HPDE6-E6E7 (cell line): ENCODE results near the gene RENBP.

ENCODE experiments used
- DNase-seq: peaks from one replicate; pipeline ENCODE4 v3.0.0; 2011; ENCODE audit warnings: missing footprints; ENCODE audit errors: extremely low spot score

RENBP gene

DNA sequence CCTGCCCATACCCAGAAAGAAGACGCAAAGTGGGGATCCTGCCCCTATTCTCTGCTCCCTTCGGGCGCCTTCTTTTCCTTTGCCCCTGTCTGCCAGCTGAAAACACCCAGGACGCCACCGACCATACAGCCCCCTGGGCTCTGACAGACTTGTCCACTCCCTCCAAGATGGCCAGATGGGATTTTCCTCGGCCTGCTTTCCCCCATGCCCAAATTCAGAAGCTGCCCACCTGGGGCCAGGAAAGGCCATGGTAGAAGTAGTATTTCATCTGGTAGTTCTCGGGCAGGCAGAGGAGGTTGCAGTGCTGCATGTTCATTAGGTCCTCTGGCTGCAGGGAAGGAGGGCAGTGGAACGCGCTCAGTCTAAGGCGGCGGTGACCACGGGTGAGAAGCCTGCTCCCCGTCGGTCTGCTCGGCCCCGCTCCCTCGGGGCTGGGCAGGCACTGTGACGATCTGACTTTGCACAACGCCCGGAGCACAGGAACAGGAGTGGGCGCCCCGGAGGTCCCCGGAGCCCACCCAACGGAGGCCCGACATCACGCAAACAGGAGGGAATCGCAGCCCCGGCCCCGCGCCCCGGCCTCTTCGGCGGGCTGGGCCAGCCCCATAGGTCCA lies 10.2 kb downstream of the RENBP start:
- DNase-seq: no peak

DNA sequence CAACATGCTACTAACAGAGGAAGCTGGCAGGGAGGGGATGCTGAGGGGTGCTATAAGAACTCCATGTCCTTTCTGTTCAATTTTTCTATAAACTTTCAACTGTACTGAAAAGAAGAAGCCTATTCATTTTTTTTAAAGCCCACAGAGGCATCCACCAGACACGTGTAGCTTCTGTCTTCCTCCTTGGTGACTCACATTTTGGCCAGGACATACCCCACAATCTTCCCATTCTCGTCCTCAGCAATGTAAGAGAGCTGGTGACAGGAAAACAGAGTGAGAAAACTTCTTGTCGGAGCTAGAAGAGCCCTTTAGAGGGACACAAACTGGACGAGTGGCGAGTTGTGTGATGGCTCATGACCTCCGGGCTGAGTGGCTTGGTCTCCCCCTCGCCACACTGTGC lies 10.7 kb downstream of the RENBP start:
- no peak for DNase-seq

DNA sequence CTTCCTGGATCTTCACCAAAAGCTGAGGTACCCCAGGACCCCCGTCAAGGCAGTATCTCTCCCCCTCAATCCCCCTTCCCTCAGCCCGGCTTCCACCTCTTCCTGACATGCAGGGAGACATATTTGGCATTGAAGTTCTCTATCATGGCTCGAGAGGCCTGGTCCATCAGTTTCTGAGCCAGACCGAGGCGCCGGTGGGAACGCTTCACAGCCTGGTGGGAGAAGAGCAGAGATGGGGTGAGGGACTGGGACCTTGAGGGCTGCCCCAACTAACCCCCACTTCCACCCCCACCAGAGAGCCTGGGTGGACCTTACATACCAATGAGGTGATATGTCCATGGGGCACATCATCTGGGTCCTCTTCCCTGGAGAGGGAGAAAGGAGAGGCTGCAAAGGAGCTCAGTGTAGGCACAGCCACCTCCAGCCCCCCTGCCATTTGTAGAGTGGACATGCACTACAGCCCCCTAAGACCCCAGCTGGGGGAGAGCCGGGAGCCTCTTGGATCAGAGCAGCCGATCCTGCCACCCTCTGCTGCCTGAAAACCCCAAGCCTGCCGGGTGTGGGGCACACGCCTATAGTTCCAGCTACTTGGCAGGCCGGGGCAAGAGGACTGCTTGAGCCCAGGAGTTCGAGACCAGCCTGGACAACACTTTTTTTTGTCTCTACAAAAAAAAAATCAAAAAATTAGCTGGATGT lies 12.1 kb downstream of the RENBP start:
- DNase-seq: no peak

DNA sequence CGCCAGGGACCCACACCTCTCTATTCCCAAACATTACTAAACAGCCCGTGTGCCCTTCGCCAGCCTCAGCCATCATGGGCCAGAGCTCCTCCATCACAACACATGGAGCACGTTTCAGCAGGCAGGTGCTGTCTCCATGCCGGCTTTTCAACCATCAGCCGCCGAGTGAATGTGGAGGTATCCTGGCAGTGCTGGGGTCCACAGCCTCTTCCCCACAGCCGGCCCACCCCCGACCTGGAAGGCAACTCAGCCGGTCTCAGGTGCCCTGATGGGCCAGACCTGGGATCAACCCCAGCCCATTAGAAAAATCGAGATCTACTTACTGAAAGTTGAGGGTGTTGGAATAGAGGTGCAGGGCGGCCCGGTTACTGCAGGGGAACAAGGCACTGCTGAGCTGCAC lies 12.7 kb downstream of the RENBP start:
- no peak for DNase-seq

DNA sequence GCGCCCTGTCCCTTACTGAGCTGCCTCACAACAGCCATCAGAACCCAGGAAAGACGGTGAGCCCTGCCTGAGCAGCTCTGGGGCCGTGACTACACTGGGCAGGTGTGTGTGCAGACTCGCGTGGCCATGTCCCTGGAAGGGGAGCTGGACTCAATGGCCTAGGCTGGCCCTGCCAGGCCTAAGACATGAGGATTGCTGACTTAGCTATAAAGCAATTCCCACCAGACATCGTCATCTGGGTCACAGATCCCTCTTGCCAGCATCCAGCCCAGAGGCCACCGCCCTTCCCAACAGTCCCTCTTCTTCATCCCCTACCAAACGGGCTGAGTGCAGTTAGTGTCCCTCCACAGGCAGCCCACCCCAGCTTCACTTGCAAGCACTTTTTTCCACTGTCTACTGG lies 13.3 kb downstream of the RENBP start:
- DNase-seq: no peak

DNA sequence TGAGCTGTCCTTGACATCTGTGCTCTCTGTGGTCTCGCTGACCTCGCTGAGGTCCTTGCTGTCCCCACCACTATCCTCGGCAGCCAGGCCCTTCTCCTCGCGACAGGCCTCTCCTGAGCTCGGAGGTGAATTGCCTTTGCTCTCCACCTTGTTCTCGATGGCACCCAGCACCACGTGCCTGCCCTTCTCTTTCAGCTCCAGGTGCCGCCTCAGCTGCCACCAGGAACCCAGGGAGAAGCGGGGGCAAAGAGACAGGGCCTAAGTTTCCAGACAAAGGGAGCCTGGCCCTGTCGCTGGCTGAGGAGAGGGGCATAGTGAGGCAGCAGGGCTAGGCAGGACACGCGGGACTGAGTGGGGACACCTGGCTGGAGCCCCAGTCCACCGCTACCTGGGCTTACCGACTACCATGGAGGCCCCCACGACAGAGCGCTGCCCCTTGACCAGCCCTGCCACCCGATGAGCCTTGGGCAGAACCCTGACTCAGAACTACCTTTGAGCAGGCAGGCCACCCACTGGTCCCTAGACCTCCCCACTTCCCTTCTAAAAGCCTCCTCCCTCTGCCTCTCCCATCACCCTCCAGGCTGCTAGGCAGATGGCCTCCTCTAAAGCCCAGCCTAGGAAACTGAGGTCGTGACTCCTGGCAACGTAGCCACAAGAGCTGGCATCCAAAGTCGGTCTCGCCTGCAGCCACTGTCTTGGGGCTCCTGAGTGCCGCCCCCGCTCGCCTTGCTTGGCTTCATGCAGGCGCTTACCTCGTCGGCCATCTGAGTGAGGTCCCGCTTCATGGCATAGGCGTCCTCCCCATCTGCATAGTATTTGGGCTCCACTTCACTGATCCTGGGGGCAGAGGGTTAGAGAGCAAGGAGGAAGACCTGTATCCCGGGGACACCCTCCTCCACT lies 14.2 kb downstream of the RENBP start:
- DNase-seq: no peak

DNA sequence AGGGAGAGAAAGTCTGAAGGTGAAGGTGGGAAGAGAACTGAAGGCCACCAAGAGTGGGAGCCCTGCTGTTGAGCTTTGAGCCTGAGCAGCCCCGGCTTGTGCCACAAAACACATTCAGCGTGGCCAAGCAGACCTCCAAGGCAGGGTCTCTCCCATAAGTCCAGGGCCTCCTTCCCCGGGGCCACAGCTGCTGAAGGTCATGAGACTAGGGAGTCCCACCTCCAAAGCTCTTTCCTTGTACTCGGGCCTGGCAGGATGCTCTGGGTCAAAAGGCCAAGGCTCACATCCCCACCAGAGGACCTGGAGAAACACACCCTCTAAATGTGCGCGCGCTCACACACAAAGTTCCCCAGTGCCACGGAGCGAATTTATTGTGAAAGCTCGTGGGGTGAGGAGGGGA lies 14.9 kb downstream of the RENBP start:
- no peak for DNase-seq

DNA sequence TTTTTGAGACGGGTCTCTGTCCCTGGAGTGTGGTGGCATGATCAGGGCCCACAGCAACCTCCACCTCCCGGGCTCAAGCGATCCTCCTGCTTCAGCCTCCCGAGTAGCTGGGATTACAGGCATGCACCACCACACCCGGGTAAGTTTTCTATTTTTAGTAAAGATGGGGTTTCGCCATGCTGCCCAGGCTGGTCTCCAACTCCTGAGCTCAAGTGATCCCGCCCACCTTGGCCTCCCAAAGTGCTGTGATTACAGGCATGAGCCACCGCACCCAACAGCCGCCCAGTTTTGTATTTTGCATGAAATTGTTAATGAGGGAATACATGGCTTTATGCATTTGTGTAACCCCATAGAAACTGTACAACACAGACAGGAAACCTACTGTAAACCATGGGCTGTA lies 15.6 kb downstream of the RENBP start:
- no peak for DNase-seq

DNA sequence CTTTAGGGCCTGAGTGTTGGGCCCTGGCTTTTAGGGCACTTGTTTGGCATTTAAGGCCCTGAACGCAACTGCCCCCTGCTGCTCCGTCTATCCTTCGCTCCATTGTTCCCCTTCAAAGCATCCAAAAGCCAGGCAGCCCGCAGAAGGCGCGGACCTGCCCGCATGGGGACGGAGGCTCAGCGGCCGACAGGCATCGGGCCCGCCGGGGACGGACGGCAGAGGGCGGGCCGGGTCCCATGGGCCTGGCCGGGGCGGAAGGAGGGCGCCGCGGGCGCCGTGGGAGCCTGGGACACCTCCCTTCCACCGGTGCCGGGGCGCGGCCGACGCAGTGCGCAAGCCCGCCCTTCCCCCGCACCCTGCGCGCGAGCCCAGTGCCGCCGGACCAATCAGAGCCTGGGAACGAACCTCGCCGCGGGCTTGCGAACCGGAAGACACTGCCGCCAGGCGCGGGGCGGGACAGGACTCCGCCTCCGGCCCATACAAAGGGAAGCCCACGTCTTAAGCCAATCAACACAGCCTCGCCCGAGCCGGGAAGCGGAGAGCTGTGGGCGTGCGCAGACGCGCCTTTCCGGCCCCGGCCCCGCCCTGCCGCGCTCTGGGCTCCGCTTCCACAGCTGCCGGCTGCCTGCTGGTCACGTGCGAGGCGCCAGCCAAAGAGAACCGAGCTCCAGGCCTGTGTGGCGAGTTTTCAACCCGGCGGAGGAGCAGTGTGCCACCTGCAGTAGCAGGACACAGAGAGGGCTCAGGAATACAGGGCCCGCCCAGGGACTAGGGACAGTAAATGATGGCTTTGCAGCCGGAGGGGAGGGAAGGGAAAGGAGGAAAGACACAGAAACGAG lies 16.3 kb downstream of the RENBP start:
- DNase-seq: peak; percentile 100

DNA sequence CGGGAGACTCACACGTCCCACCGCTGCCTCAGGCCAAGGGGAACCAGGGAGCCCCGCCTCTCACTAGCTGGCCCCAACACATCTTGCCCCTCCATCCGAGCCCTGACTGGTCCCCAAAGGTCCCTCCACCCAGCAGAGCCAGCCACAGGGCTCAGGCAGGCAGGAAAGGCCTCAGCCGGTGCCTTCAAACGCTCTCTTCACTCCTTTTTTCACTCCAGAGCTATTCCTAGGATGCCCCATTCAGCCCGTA lies 16.8 kb downstream of the RENBP start:
- no peak for DNase-seq

DNA sequence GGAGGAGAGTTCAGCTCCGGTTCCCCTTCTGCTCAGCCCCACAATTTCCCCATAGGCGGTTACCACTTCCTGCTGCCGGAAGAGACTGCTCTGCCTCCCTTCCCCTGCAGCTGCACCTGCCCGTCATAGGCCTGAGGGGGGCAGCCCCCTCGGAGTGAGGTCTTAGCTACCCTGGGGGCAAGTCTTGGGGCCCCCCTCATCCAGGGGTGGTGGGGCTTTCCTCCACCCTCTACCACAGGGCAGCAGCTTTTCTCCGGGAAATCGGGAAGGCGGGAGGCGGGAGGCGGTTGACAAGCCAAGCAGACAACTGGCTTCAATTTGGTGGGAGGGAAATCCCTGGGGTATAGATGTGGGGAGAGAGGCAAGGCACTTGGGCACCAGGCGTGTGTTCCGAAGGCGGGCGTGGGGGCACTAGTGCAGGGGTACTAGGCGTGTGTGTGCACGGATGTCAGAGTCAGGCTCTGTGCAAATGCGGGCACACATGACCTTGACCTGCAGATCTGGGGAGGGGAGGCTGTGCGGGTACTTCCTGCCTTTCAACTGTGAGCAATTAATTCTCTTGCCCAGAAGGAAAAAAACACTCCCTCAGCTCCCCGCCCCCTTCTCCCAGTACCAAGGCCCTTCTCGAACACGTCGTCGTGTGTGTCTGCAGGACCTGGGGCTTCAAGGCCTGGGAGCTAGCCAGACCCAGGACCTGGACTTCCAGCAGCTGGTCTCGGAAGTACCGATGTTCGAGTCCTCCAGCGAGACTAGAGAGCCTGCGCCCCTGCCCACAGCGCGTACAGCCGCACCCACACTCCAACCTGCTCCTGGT lies 17.4 kb downstream of the RENBP start:
- DNase-seq: no peak

DNA sequence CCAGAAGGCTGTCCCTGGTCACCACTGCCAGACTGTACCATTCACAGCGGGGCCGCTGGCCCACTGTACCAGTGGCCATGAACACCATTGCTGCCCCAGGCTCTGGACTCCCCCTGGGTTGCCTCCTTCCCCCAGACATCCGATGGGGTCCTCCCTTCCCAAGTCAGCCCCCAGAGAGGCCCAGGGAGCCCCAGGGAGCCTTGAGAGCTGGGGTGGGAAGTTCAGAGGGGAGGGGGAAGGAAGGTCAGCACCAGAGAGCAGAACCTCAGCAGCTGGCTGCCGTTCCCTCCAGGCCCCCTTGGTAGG lies 17.9 kb downstream of the RENBP start:
- DNase-seq: no peak

DNA sequence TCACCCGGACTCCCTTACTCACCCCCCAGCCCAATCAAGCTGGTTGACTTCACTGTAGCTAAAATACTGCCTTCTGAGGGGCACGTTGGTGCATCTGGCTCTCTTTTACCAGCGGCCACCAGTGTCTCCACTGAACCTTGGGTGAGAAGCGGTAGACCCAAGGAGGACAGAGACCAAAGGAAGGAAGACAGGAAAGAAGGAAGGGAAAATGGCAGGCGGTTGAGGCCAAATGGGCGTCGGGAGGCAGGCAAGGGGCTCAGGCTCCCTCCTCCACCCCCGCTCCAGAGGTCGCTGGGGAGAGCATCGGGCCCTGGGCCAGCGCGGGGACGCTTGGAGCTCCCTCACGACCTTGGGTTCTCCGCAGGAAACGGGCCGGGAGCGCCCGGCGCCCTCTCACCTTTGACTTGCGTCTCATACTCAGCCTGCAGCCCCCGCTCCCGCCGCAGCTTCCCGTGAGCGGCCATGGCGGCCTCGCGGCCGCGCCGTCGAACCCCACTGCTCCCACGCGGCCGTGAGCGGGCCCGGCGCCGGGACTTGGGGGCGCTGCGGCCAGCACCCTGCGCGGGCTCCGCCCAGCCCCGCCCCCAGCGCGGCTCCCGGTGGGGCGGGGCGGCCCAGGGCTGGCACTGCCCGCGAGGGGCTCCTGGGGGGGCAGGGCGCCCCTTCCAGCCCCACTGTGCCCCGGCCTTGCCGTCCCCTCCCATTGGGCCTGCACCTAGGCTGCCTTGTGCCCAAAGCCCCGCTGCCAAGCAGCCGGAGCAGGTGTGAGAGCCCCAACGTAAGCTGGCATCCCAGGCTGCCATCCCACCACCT lies 18.5 kb downstream of the RENBP start, which contains the start of gene ARHGAP4:
Gene ARHGAP4 (minus strand): TSS at position 526 of the 813 bp plus-strand sequence. CDS start 62 bp downstream, at position 464.
- no peak for DNase-seq

DNA sequence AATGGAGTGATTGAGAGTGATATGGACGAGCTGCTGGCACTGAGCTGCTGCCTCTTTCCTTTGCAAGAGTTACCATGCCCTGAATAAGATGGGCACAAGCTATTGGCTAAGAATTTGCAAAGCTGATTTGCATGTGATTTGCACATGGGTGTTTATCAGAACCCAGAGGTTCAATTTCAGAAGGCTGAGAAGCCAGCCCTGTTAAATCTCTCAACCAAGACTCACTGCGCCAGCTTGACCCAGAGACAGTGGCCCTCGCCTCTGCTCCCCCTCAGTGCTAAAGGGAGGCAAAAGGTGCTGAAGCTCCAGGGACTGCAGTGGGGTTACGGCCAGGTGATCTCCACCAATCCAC lies 19.1 kb downstream of the RENBP start:
- no peak for DNase-seq

DNA sequence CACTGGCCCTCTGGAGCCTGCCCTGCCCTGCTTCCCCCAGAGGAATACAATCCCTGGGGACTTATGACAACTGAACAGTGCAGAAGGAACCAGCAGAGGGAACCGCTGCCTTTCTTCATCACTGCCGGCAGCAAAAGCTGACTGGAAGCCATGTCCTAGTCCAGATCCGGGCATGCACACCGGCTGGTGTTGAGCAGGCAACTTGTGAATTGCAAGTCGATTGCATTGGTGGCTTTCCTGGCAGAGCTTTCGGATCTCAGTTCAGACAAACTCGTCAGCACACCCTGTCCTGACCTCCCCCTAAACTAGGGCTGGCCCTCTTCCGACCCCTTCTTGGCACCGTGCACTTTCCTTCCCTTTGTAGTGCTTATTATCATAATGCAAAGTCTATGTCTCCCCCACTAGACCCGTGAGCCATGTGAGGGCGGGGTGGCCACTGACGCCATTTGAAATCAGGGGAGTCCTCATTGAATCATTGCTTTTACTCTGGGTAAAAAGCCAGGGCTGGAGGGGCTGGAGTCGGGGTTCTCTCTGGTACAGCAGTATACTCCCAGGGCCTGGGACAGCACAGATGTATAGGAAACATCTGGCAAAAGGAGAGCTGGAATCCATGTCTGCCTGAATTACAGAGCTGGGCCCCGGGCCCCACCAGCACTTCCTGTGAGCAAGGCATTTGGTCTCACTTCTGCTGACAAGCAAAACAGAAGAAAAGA lies 20.1 kb downstream of the RENBP start:
- DNase-seq: no peak

DNA sequence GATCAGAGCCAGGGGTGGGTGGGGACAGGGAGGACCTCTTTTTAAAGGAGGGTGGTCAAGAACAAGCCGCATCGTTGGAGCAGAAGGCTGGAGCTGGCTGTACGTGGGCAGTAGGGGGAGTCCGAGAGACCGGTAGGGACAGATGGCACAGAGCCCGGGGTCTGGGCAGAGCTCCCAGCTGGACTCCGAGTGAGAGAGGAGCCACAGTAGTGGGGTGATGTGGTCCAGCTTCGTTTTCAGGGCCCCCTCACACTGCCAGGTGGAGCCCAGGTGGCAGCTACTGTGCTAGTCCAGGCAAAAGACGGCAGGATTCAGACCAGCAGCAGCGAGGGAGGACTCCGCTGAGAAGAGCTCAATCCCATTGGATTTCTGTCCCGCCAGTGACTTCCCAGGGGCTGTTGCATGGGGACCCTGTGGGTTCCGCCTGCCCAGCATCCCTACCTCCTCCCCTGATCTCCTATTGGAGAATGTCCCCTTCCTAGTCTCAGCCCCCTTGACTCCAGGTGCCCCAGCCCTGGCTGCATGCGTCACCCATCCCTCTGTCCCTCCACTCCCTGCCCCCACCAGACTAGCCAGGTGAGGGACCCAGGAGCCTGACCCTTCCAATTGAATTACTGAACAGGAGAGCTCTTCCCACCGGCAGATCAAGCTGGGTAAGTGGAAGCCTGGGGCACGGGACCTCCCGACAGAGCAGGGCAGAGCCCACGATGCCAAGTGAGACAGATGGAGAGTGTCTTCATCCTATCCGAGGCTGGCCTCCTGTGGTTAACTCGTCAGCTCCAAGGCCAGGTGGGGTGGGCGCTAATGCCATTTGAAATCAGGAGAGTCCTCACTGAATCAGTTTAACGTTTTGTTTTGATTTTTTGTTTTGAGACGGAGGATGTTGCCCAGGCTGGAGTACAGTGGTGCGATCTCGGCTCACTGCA lies 21.2 kb downstream of the RENBP start:
- DNase-seq: peak; percentile 72

DNA sequence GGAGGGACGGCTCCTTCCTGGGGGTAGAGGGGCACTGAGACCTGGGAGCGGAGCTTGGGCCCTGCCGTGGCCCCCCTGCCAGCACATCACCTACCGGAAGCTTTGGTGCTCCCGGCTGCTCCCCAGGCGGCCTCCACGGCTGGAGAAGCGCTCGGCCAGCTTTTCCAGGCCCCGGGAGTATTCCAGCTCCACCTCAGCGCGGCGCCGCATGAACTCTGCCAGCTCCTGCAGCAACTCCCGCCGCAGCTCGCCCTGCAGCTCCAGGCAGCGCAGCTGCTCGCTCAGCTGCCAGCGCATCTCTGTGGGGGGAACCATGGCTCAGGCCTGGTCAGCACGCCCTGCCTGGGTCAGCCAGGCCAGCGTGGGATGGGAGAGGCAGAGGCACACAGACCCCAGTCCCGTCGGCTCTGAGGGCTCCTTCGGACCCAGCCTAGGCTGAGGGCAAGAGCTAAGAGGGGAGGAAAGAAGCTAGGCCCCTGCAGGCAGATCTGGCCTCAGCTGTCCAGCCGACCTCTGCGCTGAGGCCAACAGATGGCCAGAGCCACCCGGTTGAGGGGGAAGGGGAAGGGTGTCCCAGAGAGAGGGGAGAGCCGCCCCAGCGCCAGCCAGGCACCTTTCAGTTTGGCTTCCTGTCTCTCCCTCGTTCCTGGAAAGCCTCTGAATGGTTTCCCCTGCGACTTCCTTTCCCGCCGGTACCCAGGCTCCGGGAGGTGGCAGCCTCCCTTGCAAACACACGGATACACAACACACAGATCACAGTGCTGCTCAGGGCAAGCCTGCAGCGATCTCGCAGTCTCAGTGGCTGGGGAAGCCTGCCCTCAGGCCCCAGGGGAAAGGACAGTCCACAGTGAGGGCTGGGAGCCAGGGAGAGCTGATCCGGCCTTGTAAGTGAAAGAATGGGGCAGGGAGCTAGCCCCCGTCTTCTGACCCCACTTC lies 22.7 kb downstream of the RENBP start:
- DNase-seq: no peak

DNA sequence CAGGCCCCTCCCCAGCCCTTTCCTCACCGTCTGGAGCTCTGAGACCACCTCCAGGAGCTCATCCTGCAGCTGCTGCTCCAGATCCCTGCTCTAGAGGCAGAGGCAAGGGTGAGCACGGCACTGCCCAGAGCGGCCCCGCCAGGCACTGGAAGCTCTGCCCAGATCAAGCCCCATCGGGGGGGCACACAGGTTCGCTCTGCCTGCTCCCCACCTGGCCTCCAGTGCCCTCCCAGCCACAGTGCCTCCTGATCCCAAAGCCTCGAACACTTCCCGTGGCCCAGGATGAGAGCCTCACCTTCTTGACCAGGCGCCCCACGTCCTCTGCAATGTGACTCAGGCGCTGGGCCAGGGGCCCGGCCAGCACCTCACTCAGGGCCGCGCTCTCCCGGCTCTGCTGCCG lies 23.4 kb downstream of the RENBP start:
- DNase-seq: no peak
